HG03039 (cell line): ENCODE results near the gene SETD7.

Experiments used
- ATAC-seq: cut with Tn5 transposase; IDR thresholded peaks from one replicate; pipeline ENCODE4 v1.9.1; 2021; ENCODE audit warnings: mild to moderate bottlenecking, moderate library complexity; ENCODE audit not compliant: unreplicated experiment

The SETD7 gene

GRCh38 chr4:139556071-139556723 lies at the start of gene SETD7:
SETD7 (minus strand) TSS chr4:139556219; CDS start chr4:139556137, 82 bp downstream.
- ATAC-seq, result no peak

DNA sequence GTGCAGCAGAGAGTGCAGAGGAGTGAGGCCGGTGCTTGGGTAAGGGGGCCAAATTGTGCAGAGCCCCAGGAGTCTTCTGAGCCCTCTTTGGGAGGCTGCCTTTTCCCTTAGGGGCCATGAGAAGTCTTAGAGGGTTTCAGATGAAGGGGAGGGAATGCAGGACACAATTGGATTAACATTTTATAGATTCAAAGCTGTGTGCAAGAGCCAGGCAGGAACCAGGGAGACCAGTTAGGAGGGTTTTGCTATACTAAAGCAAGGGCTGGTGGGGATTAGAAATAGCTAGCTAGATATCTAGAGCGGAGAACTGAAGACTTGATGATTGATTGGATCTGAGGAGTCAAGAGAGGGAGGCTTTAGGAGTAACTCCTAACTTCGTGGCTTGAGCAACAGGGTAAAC lies 49.5 kb upstream of the SETD7 start:
- no peak for ATAC-seq

GRCh38 chr4:139603576-139604410 lies 47.8 kb upstream of the SETD7 start:
- ATAC-seq, result no peak

DNA sequence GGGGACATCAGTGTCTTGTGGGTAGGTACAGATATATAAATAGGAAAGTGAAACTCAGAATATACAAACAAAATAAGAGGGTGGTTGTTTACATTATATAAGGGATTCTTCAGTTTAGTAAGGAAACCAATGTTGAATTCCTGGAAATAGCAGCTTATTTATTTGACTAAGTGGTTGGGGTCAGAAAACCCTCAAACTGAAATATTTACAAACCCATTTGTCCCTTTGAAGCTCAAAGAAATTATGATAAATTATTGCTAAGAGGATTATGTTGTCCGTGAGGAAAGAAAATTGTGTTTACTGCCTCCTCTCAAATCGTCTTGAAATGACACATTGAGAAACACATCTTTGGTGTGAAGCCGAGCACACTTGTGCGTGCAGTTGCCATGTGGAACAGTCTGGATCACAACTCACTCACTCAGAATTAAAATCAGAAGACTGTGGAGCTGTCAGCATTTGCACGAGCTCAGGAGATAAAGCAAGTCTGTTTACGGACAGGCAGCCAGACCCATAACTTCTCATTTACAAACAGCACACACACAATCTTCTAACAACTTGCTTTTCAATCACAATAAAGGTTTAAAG lies 46.8 kb upstream of the SETD7 start:
- ATAC-seq, result no peak

- ATAC-seq, result no peak
Measured at GRCh38 chr4:139600662-139601061, 44.6 kb upstream of the SETD7 start.

DNA sequence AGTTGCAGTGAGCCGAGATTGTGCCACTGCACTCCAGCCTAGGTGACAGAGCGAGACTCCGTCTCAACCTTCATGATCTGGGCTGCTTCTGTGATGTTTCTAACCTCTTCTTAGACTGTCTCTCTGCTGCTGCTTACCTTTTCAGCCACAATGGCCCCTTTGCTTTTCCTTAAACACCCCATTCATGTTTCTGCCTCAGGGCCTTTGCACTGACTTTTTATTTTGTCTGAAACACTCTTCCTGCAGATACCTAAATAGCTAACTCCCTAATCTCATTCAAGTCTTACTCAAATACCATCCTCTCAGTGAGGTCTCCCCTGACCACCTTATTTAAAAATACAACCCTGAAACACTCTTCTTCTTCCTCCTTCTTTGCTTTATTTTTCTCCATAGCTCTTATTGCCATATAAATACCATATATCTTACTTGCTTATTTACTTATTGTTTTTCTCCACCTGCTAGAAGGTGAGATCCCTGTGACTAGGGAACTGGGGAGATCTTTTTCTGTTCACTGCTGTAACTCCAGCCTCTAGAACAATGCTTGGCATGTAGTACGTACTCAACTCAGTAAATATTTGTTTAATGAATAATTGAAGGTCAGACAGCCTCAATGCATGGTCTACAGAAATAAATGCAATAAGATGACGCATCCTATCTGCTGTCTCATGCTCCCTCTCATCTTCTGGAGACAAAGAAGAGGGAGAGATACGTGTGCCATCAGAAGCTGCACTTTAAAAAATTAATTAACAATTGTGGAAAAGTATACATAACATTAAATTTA lies 43.8 kb upstream of the SETD7 start:
- no peak for ATAC-seq

GRCh38 chr4:139599076-139599475 lies 43.1 kb upstream of the SETD7 start:
- ATAC-seq, result no peak

GRCh38 chr4:139596684-139597279 lies 40.8 kb upstream of the SETD7 start:
- no peak for ATAC-seq

DNA sequence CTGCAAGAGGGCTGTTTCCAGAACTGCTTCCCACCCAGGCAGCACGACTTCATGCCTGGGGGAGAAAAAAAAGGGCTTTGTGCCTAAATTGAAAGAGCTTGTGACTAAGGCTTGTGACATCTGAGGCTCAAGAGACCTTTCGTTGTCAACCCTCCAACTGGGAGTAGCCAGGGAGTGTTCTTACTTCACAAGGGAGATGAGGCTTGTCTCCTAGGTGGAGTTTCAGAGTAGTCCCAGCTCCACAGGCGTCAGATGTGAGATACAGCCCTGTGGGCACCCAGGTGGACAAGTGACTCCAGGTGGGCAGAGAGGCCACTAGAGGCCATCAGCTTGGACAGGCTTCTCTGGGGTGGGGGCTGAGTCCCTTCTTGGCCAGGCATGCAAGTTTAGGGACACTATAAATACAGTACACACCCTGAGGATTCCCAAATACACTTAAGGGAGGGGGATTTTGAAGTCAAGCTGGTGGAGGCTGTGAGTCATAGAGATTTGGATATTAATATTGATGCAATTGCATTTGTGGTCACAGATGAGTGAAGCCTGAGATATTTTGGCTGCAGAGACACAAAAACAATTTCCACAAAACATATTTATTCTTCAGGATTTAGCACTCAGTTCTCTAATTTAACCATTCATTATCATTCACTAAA lies 40.1 kb upstream of the SETD7 start:
- ATAC-seq, result no peak

- no peak for ATAC-seq
Measured at GRCh38 chr4:139594591-139595185, 38.7 kb upstream of the SETD7 start.

DNA sequence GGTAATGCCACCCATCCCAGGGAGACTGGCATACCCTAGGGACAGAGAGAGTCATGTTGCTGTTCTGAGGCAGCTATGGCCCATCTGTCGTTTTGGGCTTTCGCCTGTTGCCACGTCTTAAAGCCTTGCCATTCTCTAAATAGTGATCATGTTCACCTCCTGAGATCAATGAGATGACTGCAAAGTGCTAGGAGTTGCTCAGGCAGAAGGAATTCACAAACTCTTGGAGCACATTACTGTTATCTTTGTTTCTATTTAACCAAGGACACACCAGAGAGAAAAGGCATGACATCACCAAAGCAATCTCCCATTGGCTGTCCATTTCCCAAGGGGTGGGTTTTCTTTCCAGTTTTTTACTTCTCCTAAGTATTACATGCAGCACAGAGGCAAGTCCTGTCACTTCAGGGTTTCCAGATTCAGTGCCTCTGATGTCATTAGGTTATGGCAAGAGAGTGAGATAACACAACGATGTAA lies 37.1 kb upstream of the SETD7 start:
- no peak for ATAC-seq

- no peak for ATAC-seq
Measured at GRCh38 chr4:139589336-139590018, 33.5 kb upstream of the SETD7 start.

DNA sequence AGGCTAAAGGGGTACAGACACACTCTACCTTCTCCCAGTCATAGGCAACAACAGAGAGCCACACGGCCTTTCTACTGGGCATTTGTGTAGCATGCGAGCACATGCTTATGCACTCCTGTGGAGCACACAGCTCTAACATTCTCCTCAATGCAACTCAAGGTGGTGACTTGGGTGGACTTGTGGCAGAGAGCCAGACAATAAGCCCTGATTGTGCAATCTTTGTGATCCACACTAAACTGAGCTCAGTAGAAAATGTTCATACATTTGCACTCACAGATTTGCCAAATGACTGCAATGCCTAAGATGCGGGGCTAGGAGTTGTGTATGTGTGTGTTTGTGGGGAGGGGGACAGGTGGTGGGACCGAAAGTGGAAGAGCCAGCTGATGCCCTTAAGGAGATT lies 31.4 kb upstream of the SETD7 start:
- ATAC-seq, result no peak

DNA sequence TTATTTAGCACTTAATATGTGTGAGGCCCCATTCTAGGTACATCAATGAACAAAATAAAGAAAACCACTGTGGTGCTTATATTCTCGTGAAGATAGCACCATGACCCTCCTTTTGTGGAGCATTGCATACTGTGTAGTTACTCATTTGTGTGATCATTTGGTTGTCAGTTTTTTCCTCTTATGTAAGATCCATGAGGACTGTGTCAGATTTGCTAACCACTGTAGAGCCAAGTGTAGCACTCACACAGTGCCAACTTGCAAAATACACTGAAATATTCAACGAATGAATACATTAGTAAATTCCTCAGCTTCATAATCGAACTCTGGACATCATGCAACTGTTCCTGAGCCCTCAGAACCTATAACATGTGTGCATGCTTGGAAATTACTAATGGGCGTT lies 29.5 kb upstream of the SETD7 start:
- ATAC-seq, result no peak

DNA sequence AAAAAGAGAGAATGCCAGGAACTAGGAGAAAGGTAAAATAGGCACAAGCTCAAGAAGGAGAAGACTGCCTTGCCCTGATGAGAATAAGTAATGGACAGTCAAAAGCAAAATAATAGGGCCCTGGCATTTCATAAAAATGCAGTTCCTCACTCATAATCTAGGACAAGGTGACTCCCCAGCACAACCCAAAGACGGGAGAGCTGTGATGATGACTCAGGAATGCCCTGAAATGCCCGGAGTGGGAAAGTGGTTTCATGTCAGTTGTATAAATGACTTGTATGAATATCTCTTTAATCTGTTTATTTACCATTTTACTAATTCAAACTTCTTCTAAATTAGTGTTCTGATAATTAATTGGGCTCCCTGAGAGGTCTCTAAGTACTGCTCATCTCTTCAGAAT lies 28.8 kb upstream of the SETD7 start:
- no peak for ATAC-seq

DNA sequence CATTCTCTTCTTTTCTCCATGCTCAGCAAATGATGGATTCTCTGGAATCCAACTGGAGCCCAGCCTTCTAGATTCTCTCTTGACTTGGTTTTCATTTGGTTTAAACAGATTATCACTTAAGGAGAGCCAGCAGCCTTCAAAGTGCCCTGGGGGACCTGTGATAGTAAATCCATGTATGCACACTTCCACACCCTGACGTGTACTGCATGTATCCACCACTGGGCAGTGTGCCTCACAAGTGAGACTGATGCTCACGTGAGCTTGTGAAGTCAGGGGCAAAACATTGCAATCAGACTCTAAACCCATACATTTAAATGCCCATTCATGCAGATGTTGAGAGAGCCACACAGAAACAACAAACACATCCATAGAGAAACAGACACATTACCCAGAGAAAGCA lies 28.0 kb upstream of the SETD7 start:
- ATAC-seq, result no peak

DNA sequence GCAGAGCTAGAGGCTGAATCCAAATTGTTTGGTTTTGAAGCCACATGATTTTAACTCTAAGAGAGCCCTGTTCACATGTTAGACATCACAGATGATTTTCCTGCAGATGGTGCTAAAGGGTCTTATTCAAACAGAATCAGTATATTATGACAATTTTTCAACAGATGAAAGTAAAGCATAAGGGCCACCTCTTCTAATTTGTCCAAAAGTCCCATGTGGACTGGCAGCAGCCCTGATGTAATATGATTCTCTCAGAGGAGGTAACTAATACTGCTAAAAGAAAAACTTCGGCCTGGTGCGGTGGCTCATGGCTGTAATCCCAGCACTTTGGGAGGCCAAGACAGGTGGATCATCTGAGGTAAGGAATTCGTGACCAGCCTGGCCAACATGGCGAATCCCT lies 26.0 kb upstream of the SETD7 start:
- ATAC-seq, result no peak

- no peak for ATAC-seq
Measured at GRCh38 chr4:139581096-139581495, 25.1 kb upstream of the SETD7 start.

DNA sequence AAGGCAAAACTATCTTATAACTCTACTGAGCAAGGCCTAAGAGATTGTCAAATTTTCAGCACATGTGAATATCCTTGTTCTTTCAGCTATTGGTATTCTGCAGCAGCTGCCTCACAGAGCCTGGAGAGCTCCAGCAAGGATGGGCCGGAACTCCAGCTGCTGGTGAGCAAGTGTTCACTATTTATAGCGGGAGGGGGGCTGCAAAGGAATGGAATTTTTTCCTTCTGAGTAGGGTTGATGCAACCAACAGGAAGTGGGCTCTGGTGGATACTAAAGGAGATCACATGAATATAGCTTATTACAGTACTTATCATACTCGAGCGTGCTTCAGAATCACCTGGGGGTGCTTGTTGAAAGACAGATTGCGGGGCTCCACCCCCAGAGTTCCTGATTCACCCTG lies 20.2 kb upstream of the SETD7 start:
- ATAC-seq, result no peak
